Astrocyte (in vitro differentiated cells and primary cell): ENCODE measurements around the gene FAM20B. TPM values are rescaled to one million over a fixed set of nuclear protein-coding genes. Genes with fewer than 3 reads are reported as not detected.

Experiments
- DNase-seq: peaks from one replicate; pipeline ENCODE4 v3.0.0-alpha.2; 2010; ENCODE audit warnings: low read depth
- FAIRE-seq: peaks from 2 replicates; lab custom pipeline; 2011; peaks lifted over from hg19 to GRCh38; lab: Jason Lieb, UNC
- H2AFZ ChIP-seq: 2 replicates; pipeline ENCODE4 v1.6.0; 2012; ENCODE audit warnings: low read depth, low read length, inconsistent platforms
- H3K27ac ChIP-seq: 2 replicates; pipeline ENCODE4 v1.5.1; 2011; ENCODE audit warnings: low read depth, low read length, inconsistent platforms
- H3K27me3 ChIP-seq: 2 replicates; pipeline ENCODE4 v1.6.0; 2011; ENCODE audit warnings: low read length, inconsistent platforms; ENCODE audit not compliant: insufficient read depth
- H3K36me3 ChIP-seq: 2 replicates; pipeline ENCODE4 v1.5.1; 2011; ENCODE audit warnings: low read length, inconsistent platforms; ENCODE audit not compliant: insufficient read depth
- H3K4me1 ChIP-seq: 2 replicates; pipeline ENCODE4 v1.5.1; 2011; ENCODE audit warnings: low read length, inconsistent platforms; ENCODE audit not compliant: insufficient read depth
- H3K4me2 ChIP-seq: 2 replicates; pipeline ENCODE4 v1.6.0; 2012; ENCODE audit warnings: low read length, inconsistent platforms
- H3K4me3 ChIP-seq: 2 replicates; pipeline ENCODE4 v1.5.1; 2011; ENCODE audit warnings: low read depth, mild to moderate bottlenecking, low read length, inconsistent platforms; ENCODE audit not compliant: insufficient read depth
- H3K79me2 ChIP-seq: 2 replicates; pipeline ENCODE4 v1.6.0; 2012; ENCODE audit warnings: mild to moderate bottlenecking, low read length, inconsistent platforms; ENCODE audit not compliant: insufficient read depth
- H3K9ac ChIP-seq: 2 replicates; pipeline ENCODE4 v1.6.0; 2012; ENCODE audit warnings: mild to moderate bottlenecking, low read length, inconsistent platforms
- H3K9me3 ChIP-seq: 2 replicates; pipeline ENCODE4 v1.5.1; 2012; ENCODE audit warnings: low read depth, mild to moderate bottlenecking, low read length, inconsistent platforms; ENCODE audit not compliant: insufficient read depth
- H4K20me1 ChIP-seq: 2 replicates; pipeline ENCODE4 v1.6.0; 2012; ENCODE audit warnings: low read length, inconsistent platforms; ENCODE audit not compliant: insufficient read depth
- H3K27ac Mint-ChIP-seq: one replicate; pipeline ENCODE4 v1.8.0; 2021; ENCODE audit warnings: mild to moderate bottlenecking, mixed read lengths; ENCODE audit not compliant: unreplicated experiment
- H3K27me3 Mint-ChIP-seq: one replicate; pipeline ENCODE4 v1.8.0; 2021; ENCODE audit warnings: low read depth, mixed read lengths; ENCODE audit not compliant: unreplicated experiment
- H3K36me3 Mint-ChIP-seq: one replicate; pipeline ENCODE4 v1.8.0; 2021; ENCODE audit warnings: low read depth, mixed read lengths; ENCODE audit not compliant: unreplicated experiment
- H3K4me1 Mint-ChIP-seq: one replicate; pipeline ENCODE4 v1.8.0; 2021; ENCODE audit warnings: low read depth, mixed read lengths; ENCODE audit not compliant: unreplicated experiment
- H3K4me3 Mint-ChIP-seq: one replicate; pipeline ENCODE4 v1.8.0; 2021; ENCODE audit warnings: mild to moderate bottlenecking, moderate library complexity, mixed read lengths; ENCODE audit not compliant: unreplicated experiment
- H3K9me3 Mint-ChIP-seq: one replicate; pipeline ENCODE4 v1.8.0; 2021; ENCODE audit warnings: mild to moderate bottlenecking, mixed read lengths; ENCODE audit not compliant: unreplicated experiment
- CTCF ChIP-seq: IDR thresholded peaks from 2 replicates; pipeline ENCODE4 v1.5.1; 2011; ENCODE audit warnings: low read depth, mild to moderate bottlenecking, inconsistent platforms, low read length, moderate library complexity; ENCODE audit not compliant: insufficient read depth
- EZH2 ChIP-seq: IDR thresholded peaks from 2 replicates; pipeline ENCODE4 v1.6.1; 2012; ENCODE audit warnings: mild to moderate bottlenecking, low read length, inconsistent platforms; ENCODE audit not compliant: insufficient read depth
- total RNA-seq: library from RNA; stranded (reverse); gene quantifications from 2 replicates; pipeline ENCODE4 v1.2.1, GENCODE V29; 2021

FAM20B gene
- total RNA-seq, 1 donor from 2014 or later: 34.0 TPM

GRCh38 chr1:179090522-179090921, 64.8 kb downstream of the FAM20B start:
- peaks cover 51% of the 10 kb centered on the region for H3K36me3 ChIP-seq

GRCh38 chr1:179090923-179091322, 65.2 kb downstream of the FAM20B start:
- H3K4me2 ChIP-seq: no peak overlapping the region
- TF ChIP-seq CTCF: no peak
- TF ChIP-seq EZH2: no peak
- H3K4me1 ChIP-seq: no peaks in the 10 kb centered on the region
- H3K36me3 ChIP-seq: peaks cover 54% of the 10 kb centered on the region
- H3K27ac ChIP-seq: no peak overlapping the region
- DNase-seq: no peak
- Mint-ChIP-seq H3K4me1 (peaks cover 7% of the 10 kb centered on the region), H3K9me3 (peaks cover 2% of the 10 kb centered on the region), H3K27ac (peak overlapping the region; percentile 12), H3K36me3 (peaks cover 16% of the 10 kb centered on the region), H3K27me3 (no peaks in the 10 kb centered on the region), H3K4me3 (no peak overlapping the region)
- H3K9me3 ChIP-seq: no peaks in the 10 kb centered on the region
- H3K9ac ChIP-seq: no peak overlapping the region
- H3K4me3 ChIP-seq: no peak overlapping the region
- peaks cover 67% of the 10 kb centered on the region for H4K20me1 ChIP-seq
- no peak overlapping the region for H2AFZ ChIP-seq
- no peaks in the 10 kb centered on the region for H3K27me3 ChIP-seq
- peaks cover 22% of the 10 kb centered on the region for H3K79me2 ChIP-seq
- FAIRE-seq: no peak

More at GRCh38 chr1:179090522-179090921, 64.8 kb downstream of the FAM20B start:
- H3K79me2 ChIP-seq: peaks cover 22% of the 10 kb centered on the region
- H3K4me3 Mint-ChIP-seq: no peak overlapping the region
- H3K9me3 ChIP-seq: no peaks in the 10 kb centered on the region
- H3K9ac ChIP-seq: no peak overlapping the region
- no peaks in the 10 kb centered on the region for H3K4me1 ChIP-seq
- H4K20me1 ChIP-seq: peaks cover 66% of the 10 kb centered on the region
- H3K27me3 Mint-ChIP-seq: no peaks in the 10 kb centered on the region
- H3K4me3 ChIP-seq: no peak overlapping the region
- no peak overlapping the region for H3K27ac ChIP-seq
- FAIRE-seq: no peak
- no peak for DNase-seq
- peaks cover 5% of the 10 kb centered on the region for H3K4me1 Mint-ChIP-seq
- no peak overlapping the region for H3K27ac Mint-ChIP-seq
- peaks cover 2% of the 10 kb centered on the region for H3K9me3 Mint-ChIP-seq
- H3K36me3 Mint-ChIP-seq: peaks cover 15% of the 10 kb centered on the region
- TF ChIP-seq EZH2: no peak
- TF ChIP-seq CTCF: no peak
- no peak overlapping the region for H3K4me2 ChIP-seq
- no peaks in the 10 kb centered on the region for H3K27me3 ChIP-seq
- H2AFZ ChIP-seq: no peak overlapping the region

GRCh38 chr1:179091691-179092165, 66.0 kb downstream of the FAM20B start:
- no peaks in the 10 kb centered on the region for H3K4me1 ChIP-seq
- TF ChIP-seq CTCF (no peak), EZH2 (no peak)
- no peaks in the 10 kb centered on the region for H3K9me3 ChIP-seq
- DNase-seq (no peak), FAIRE-seq (no peak)
- no peaks in the 10 kb centered on the region for H3K27me3 ChIP-seq
- H3K4me2 ChIP-seq: no peak overlapping the region
- no peak overlapping the region for H3K4me3 Mint-ChIP-seq
- no peak overlapping the region for H3K4me3 ChIP-seq
- peak overlapping the region; percentile 41 for H3K27ac Mint-ChIP-seq
- H3K4me1 Mint-ChIP-seq: peaks cover 7% of the 10 kb centered on the region
- peaks cover 54% of the 10 kb centered on the region for H3K36me3 ChIP-seq
- H3K9ac ChIP-seq: no peak overlapping the region
- H3K27ac ChIP-seq: peak overlapping the region; percentile 9
- peaks cover 2% of the 10 kb centered on the region for H3K9me3 Mint-ChIP-seq
- peaks cover 17% of the 10 kb centered on the region for H3K36me3 Mint-ChIP-seq
- no peaks in the 10 kb centered on the region for H3K27me3 Mint-ChIP-seq
- H2AFZ ChIP-seq: no peak overlapping the region
- H3K79me2 ChIP-seq: peaks cover 22% of the 10 kb centered on the region
- H4K20me1 ChIP-seq: peaks cover 67% of the 10 kb centered on the region
